PC-9 (cell line): Measurements from ENCODE around the gene EPB42. TPM values are rescaled to one million over a fixed set of nuclear protein-coding genes. Genes with fewer than 3 reads are reported as not detected.

Source experiments
- BruUV-seq: library from RNA; stranded (reverse); fragments of 400-500 nt; replicated peaks from 2 replicates; lab custom pipeline; 2021; lab: Mats Ljungman, UMichigan
- CTCF ChIA-PET: fragments of 300-600 bp; sonication (Branson Sonifier 250); formaldehyde crosslinking; loops from one replicate; lab custom pipeline; 2022; ENCODE audit warnings: antibody characterized with exemption; lab: Charles Lee
- POLR2A ChIA-PET: fragments of 300-600 bp; sonication (Branson Sonifier 250); formaldehyde crosslinking; loops from one replicate; lab custom pipeline; 2022; ENCODE audit warnings: antibody characterized with exemption; ENCODE audit not compliant: unreplicated experiment; lab: Charles Lee
- DNase-seq, 2 experiments: peaks; one replicate each; pipeline versions ENCODE4 v3.0.0 to v3.0.0-alpha.2; 2015 to 2022; ENCODE audit warnings: mixed read lengths in 1 of 2
- H2AFZ ChIP-seq: fragments of 200-600 bp; sonication (generic); 2 replicates; pipeline ENCODE4 v1.8.1; 2017; ENCODE audit warnings: antibody characterized with exemption
- H3F3A ChIP-seq: fragments of 200-600 bp; sonication (generic); 2 replicates; pipeline ENCODE4 v1.8.1; 2017; ENCODE audit warnings: antibody characterized with exemption, mild to moderate bottlenecking, low read depth; ENCODE audit not compliant: insufficient read depth
- H3K27ac ChIP-seq: fragments of 200-600 bp; sonication (generic); 2 replicates; pipeline ENCODE4 v1.6.1; 2016; ENCODE audit warnings: mixed run types
- H3K27me3 ChIP-seq: fragments of 200-600 bp; sonication (generic); 2 replicates; pipeline ENCODE4 v1.6.1; 2016; ENCODE audit warnings: low read depth, mixed run types; ENCODE audit not compliant: insufficient read depth
- H3K36me3 ChIP-seq: fragments of 200-600 bp; sonication (generic); 2 replicates; pipeline ENCODE4 v1.6.1; 2016; ENCODE audit warnings: low read depth, mixed run types
- H3K4me1 ChIP-seq: fragments of 200-600 bp; sonication (generic); replicated peaks from 2 replicates; pipeline ENCODE4 v1.6.1; 2016; ENCODE audit warnings: mixed run types; ENCODE audit not compliant: insufficient read depth
- H3K4me2 ChIP-seq: fragments of 200-600 bp; sonication (generic); 2 replicates; pipeline ENCODE4 v1.6.1; 2017; ENCODE audit warnings: mixed run types
- H3K4me3 ChIP-seq: fragments of 200-600 bp; sonication (generic); 2 replicates; pipeline ENCODE4 v1.6.1; 2016; ENCODE audit warnings: mixed run types
- H3K79me2 ChIP-seq: fragments of 200-600 bp; sonication (generic); 2 replicates; pipeline ENCODE4 v1.6.1; 2017; ENCODE audit warnings: low read depth, mixed run types
- H3K9me2 ChIP-seq: fragments of 200-600 bp; sonication (generic); 2 replicates; pipeline ENCODE4 v1.8.1; 2017; ENCODE audit warnings: mild to moderate bottlenecking; ENCODE audit not compliant: insufficient read depth
- H3K9me3 ChIP-seq: fragments of 200-600 bp; sonication (generic); 2 replicates; pipeline ENCODE4 v1.8.1; 2016; ENCODE audit warnings: low read depth; ENCODE audit not compliant: insufficient read depth
- H4K20me1 ChIP-seq: fragments of 200-600 bp; sonication (generic); 2 replicates; pipeline ENCODE4 v1.8.1; 2017; ENCODE audit not compliant: insufficient read depth
- EZH2 ChIP-seq: fragments of 200-600 bp; sonication (generic); IDR thresholded peaks from 2 replicates; pipeline ENCODE4 v1.8.0; 2017; ENCODE audit warnings: antibody characterized with exemption, low read depth
- intact Hi-C: fragments of 100-400 bp; cut with micrococcal nuclease; formaldehyde crosslinking; loops from one replicate; pipeline ENCODE4 v1.10.0; 2022; ENCODE audit not compliant: unreplicated experiment
- total RNA-seq: library from RNA; stranded (reverse); gene quantifications from 2 replicates; pipeline ENCODE4 v1.2.3, GENCODE V29; 2021
- TF ChIP-seq, protein P1 (sequence below): fragments of 200-600 bp; sonication (generic); conservative IDR thresholded peaks from 2 replicates; pipeline ENCODE4 v1.6.1; 2017; ENCODE audit warnings: mixed run types, antibody characterized with exemption, mild to moderate bottlenecking, moderate library complexity

The EPB42 gene
- total RNA-seq, 1 experiment from 2014 or later, result not detected

DNA sequence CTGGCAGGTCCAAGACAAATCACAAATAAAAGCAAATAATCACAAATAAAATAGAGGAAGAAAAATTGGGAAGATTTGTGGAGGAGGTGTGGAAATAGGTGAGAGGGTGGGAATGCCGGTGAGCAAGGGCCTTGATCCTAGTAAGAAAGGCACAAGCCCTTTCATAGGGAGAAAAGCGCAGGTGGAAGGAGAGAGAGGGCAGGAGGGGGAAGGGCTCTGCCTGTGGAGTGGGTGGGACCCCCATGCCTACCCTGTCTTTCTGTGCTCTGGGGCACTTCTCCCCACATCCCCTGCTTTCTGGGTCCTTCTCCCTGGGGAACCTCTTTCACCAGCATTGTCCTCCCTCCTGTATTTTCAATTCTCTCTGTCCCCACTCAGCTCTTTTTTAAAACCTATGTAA is 46.6 kb upstream of the EPB42 start:
- CTCF ChIA-PET, result interaction anchor here (1.3 kb wide), 1 partner anchor 42 kb away, joined by 7 read pairs; no protein-coding TSS in a partner anchor
- H3K4me2 ChIP-seq, result peak overlapping the region; percentile 69
- H3K27me3 ChIP-seq, result no peaks in the 10 kb centered on the region

DNA sequence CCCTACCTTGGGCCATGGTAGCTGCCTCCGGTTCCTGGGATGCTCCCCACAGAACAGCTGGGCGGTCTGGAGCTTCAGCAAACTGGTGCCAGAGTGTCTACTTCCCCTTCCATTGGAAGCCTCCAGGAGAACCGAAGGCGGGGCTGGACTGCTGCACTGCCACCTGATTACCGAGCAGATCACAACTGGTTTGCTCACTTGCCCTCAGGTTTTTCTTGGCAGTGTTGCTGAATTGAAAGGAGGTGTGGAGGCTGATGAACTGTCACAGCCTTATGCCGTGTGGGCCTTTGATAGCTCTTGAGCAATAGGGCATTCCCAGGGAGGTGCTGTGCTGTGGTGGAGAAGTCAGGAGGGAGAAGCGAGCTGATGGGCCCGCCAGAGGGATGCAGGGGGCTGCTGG is 46.0 kb upstream of the EPB42 start, which contains the start of gene TGM5:
TGM5 (minus strand) TSS at position 95 of the 400 bp plus-strand sequence; CDS start at position 16, 79 bp downstream.
- TF ChIP-seq EZH2, result no peak
- TF ChIP-seq, protein P1, sequence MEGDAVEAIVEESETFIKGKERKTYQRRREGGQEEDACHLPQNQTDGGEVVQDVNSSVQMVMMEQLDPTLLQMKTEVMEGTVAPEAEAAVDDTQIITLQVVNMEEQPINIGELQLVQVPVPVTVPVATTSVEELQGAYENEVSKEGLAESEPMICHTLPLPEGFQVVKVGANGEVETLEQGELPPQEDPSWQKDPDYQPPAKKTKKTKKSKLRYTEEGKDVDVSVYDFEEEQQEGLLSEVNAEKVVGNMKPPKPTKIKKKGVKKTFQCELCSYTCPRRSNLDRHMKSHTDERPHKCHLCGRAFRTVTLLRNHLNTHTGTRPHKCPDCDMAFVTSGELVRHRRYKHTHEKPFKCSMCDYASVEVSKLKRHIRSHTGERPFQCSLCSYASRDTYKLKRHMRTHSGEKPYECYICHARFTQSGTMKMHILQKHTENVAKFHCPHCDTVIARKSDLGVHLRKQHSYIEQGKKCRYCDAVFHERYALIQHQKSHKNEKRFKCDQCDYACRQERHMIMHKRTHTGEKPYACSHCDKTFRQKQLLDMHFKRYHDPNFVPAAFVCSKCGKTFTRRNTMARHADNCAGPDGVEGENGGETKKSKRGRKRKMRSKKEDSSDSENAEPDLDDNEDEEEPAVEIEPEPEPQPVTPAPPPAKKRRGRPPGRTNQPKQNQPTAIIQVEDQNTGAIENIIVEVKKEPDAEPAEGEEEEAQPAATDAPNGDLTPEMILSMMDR, result no peak

More for the DNA sequence above, 46.6 kb upstream of the EPB42 start:
- Histone ChIP-seq H3K36me3 (no peaks in the 10 kb centered on the region), H3K4me3 (peak overlapping the region; percentile 24; the same call in 1 of the 2 replicates), H3K79me2 (no peaks in the 10 kb centered on the region), H3K9me2 (no peaks in the 10 kb centered on the region), H3F3A (peaks cover 16% of the 10 kb centered on the region; the same call in 1 of the 2 replicates), H3K9me3 (no peaks in the 10 kb centered on the region), H2AFZ (no peak overlapping the region), H3K4me1 (peaks cover 25% of the 10 kb centered on the region), H4K20me1 (no peaks in the 10 kb centered on the region), H3K27ac (peak overlapping the region; percentile 69)
- no peak for DNase-seq
- POLR2A ChIA-PET, result no interaction called here
- no TSS peak for BruUV-seq
- intact Hi-C loops, result no loop called here
- TF ChIP-seq, protein P1, result no peak
- TF ChIP-seq EZH2, result no peak

DNA sequence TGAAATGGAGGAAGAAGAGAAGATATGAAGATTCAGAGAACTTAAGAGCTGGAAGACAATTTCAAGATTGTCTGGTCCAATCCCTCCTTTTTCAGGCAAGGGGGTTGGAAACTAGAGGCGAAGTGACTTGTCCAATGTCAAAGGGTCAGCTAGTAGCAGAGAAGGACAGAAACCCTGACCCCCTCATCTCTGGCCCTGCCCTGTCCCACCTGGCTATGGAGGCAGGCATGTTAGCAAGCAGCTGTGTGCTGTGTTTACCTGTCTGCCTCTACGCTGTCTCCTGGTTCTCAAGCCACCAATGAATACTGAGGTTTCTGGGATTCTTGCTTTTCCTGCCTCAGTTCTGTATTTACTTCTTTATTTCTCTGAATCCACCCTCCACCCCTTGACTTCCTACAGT is 45.6 kb upstream of the EPB42 start:
- Histone ChIP-seq H3K4me3 (peak overlapping the region; percentile 40), H3F3A (peaks cover 16% of the 10 kb centered on the region; the same call in 1 of the 2 replicates), H3K27me3 (no peaks in the 10 kb centered on the region), H2AFZ (no peak overlapping the region), H3K4me1 (peaks cover 25% of the 10 kb centered on the region), H3K9me3 (no peaks in the 10 kb centered on the region), H3K79me2 (no peaks in the 10 kb centered on the region), H3K4me2 (peak overlapping the region; percentile 69), H4K20me1 (no peaks in the 10 kb centered on the region), H3K27ac (peak overlapping the region; percentile 69), H3K36me3 (no peaks in the 10 kb centered on the region), H3K9me2 (no peaks in the 10 kb centered on the region)
- intact Hi-C loops, result no loop called here
- ChIA-PET CTCF (interaction anchor here (1.3 kb wide), 1 partner anchor 41 kb away, joined by 7 read pairs; no protein-coding TSS in a partner anchor), POLR2A (no interaction called here)
- TF ChIP-seq EZH2, result no peak
- TF ChIP-seq, protein P1, result no peak
- BruUV-seq, result no TSS peak
- no peak for DNase-seq

More for the DNA sequence above, 46.0 kb upstream of the EPB42 start, which contains the start of gene TGM5:
- Histone ChIP-seq H3K9me3 (no peaks in the 10 kb centered on the region), H3K9me2 (no peaks in the 10 kb centered on the region), H3K27me3 (no peaks in the 10 kb centered on the region), H3K27ac (peak within 1 kb of the TSS; percentile 69), H3K4me1 (peaks cover 25% of the 10 kb centered on the region), H2AFZ (no peak within 1 kb of the TSS), H3K4me3 (peak within 1 kb of the TSS; percentile 40), H3K4me2 (peak within 1 kb of the TSS; percentile 69), H3F3A (peaks cover 16% of the 10 kb centered on the region; the same call in 1 of the 2 replicates), H4K20me1 (no peaks in the 10 kb centered on the region), H3K36me3 (no peaks in the 10 kb centered on the region), H3K79me2 (no peaks in the 10 kb centered on the region)
- no TSS peak for BruUV-seq
- ChIA-PET CTCF (interaction anchor here (1.3 kb wide), 1 partner anchor 42 kb away, joined by 7 read pairs; no protein-coding TSS in a partner anchor), POLR2A (no interaction called here)
- DNase-seq, result peak; percentile 70 to 91
- intact Hi-C loops, result no loop called here
